ENCODE data around the gene NAALADL2.

The NAALADL2 gene

DNA sequence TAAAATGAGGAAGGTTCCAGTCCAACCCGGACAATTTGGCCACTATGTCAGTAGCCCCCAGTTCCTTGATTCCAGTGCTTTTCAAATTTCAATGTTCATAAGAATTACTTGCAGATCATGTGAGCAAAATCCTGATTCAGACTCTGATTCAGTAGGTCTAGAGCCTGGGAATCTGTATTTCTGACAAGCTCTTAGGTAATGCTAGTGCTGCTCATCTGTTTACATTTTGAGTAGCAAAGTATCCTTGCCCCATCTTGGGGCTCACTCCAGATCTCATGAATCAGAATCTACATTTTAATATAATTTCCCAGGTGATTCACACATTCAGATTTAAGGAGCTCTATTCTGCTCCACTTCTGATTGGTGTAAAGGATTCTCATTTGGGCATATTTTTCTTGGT is 142.0 kb downstream of the NAALADL2 start:
- DNase-seq = no peak

GRCh38 chr3:175002732-175003143 is 143.6 kb downstream of the NAALADL2 start:
- DNase-seq = no peak

GRCh38 chr3:175003590-175003989 is 144.5 kb downstream of the NAALADL2 start:
- DNase-seq = no peak

- DNase-seq = no peak
Observed at GRCh38 chr3:175005193-175005592, 146.1 kb downstream of the NAALADL2 start.

GRCh38 chr3:175005881-175006280 is 146.7 kb downstream of the NAALADL2 start:
- DNase-seq = no peak

- DNase-seq = no peak
Observed at GRCh38 chr3:175007306-175007705, 148.2 kb downstream of the NAALADL2 start.

- no peak for DNase-seq
Observed at GRCh38 chr3:175009295-175009694, 150.2 kb downstream of the NAALADL2 start.

GRCh38 chr3:175015056-175015635 is 156.0 kb downstream of the NAALADL2 start:
- DNase-seq = no peak

GRCh38 chr3:175018946-175019727 is 160.0 kb downstream of the NAALADL2 start:
- no peak for DNase-seq

DNA sequence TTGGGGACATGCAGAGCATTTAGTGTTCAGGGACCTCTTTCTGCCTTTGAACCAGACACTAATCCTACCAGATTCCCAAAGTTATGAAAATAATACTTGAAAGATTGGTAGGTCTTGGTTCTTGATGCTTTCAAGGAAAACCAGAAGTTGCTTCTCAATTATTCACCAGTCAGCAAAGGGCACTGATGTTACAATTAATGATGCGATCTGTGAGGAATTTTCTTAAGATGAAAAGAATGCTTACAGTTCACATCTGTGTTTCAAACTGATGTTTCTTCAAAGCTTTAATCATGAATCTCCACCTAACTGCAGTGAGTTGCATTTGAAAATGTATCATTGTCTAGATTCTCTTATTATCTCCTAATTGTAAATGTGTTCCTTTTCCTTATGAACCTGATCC is 161.0 kb downstream of the NAALADL2 start:
- DNase-seq = no peak

- DNase-seq = no peak
Observed at GRCh38 chr3:175029828-175030227, 170.7 kb downstream of the NAALADL2 start.

DNA sequence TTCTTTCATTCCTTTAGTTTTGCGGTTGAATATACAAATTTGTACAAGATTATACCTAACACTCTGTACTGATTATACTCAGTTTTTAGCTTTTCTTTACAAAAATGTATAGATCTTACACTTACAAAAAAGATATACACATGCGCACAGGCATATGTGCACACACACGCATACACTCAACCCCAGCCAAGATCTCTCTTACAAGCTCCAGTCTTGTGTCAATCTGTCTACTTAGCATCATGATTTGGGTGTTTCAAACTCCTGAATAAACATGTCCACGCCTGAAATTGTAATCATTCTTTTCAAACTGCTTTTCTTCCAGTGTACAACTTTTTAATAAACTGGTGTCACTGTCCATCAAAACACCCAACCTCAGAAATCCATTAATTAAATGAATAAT is 180.7 kb downstream of the NAALADL2 start:
- DNase-seq = no peak

DNA sequence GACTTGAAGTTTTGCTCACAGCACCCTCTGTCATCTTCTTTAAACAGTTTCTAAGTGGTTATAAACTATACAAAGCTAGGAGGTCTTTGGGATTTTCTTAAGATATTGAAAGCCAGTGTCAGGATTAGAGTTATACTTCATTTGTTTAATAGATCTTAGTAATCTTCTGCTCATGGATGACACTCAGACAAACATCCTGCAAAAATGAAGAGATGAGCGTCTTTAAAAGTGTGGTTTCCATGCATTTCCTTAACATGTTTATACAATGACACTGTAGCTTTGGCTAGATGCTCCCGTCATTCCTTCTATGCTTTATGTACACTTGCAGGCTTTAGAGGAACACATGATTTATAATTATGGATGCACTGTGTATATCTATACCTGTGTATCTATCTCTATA is 182.2 kb downstream of the NAALADL2 start:
- DNase-seq = no peak

DNA sequence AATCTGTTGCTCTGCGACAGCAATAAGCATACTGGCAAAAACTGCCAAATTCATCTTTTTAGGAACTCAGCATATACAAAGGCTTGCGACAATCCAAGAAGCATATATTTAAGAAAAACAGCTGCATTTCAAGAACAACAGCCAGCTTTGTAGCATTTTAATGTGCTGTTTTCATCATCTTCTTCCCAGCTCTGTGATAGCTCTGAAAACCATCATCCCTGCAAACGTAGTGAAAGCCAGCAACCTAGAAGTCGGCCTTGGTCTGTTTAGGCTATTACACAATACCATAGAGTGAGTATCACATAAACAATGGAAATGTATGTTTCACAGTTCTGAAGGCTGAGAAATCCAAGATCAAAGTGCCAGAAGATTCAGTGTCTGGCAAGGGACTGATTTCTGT is 187.5 kb downstream of the NAALADL2 start:
- no peak for DNase-seq

DNA sequence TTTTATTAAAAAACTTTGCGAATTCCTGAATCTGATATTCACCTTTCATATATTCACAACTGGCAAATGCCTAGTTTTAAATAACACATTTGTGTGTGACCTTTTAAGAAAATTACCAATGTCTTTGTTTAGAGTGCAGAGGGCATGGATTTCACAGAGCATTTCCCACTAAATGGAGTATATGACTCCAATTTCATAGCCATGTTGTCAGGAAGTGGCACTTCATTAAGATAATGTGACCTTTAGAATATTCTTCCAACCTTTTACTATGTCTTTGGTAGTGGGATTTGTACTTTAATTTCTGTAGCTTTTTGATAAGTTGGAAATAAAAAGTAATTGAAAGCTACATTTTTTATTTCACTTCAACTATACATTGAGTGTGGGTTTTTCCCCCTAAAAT is 188.7 kb downstream of the NAALADL2 start:
- DNase-seq = no peak

GRCh38 chr3:175057401-175057800 is 198.3 kb downstream of the NAALADL2 start:
- DNase-seq = no peak

- DNase-seq = no peak
Observed at GRCh38 chr3:175059788-175060187, 200.7 kb downstream of the NAALADL2 start.

- no peak for DNase-seq
Observed at GRCh38 chr3:175065497-175065896, 206.4 kb downstream of the NAALADL2 start.

DNA sequence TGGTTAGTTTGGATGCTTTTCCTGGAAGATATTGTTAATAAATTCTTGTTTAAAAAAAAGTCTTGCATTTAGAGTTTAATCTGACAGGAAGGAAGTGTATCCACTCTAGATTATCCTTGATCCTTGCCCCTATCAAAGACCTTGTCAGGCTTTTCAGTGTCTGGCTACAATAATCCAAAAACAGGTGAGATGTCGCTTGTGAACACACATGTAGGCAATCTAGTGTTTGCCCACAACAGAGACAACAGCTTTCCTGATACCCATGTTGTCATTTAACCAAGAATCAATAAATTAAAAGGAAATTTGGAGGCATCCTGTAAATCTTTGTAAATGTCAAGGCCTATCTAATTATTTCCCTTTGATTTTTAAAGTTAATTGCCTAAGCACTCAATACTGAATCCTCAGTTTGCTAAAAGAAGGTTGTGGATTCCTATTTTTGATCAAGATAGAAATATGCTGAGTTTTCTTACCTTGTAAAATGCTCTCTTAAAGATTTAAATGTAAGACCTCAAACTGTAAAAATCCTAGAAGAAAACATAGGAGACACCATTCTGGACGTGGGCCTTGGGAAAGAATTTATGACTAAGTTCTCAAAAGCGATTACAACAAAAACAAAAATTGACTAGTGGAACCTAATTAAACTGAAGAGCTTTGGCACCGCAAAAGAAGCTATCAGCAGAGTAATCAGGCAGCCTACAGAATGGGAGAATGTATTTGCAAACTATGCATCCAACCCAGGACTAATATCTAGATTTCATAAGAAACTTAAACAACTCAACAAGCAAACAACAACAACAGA is 207.7 kb downstream of the NAALADL2 start:
- DNase-seq = no peak

GRCh38 chr3:175068587-175068986 is 209.5 kb downstream of the NAALADL2 start:
- no peak for DNase-seq

DNA sequence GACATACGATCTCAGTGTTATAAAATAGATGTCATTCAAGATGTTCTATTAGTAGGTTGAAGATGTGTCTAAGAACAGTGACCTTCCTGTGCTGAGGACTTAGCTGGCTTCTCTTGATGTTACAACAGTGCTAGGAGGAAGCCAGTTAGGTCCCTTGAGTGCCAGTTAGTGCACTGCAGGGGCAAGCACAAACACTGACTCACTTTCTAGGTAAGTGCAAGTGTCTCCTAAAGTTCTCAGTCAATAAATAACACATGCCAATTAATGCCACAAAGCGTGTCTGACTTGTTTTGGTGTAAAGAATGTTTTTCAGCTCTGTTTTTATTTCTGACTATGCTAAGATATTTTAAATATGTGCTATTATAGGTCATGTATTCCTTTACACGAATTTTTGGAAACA is 211.8 kb downstream of the NAALADL2 start:
- DNase-seq = no peak

- DNase-seq = no peak
Observed at GRCh38 chr3:175073219-175073905, 214.2 kb downstream of the NAALADL2 start.

- no peak for DNase-seq
Observed at GRCh38 chr3:175075269-175075668, 216.1 kb downstream of the NAALADL2 start.
